SW 1271 (cell line): Measurements from ENCODE around the gene ADAMTS2.

ENCODE experiments used
- DNase-seq, 2 experiments: peaks; one replicate each; lab custom pipeline; 2025; lab: John Stamatoyannopoulos, UW

The ADAMTS2 gene

GRCh38 chr5:179254638-179255271 lies 90.5 kb downstream of the ADAMTS2 start:
- DNase-seq: no peak

GRCh38 chr5:179253730-179254129 lies 91.5 kb downstream of the ADAMTS2 start:
- no peak for DNase-seq

DNA sequence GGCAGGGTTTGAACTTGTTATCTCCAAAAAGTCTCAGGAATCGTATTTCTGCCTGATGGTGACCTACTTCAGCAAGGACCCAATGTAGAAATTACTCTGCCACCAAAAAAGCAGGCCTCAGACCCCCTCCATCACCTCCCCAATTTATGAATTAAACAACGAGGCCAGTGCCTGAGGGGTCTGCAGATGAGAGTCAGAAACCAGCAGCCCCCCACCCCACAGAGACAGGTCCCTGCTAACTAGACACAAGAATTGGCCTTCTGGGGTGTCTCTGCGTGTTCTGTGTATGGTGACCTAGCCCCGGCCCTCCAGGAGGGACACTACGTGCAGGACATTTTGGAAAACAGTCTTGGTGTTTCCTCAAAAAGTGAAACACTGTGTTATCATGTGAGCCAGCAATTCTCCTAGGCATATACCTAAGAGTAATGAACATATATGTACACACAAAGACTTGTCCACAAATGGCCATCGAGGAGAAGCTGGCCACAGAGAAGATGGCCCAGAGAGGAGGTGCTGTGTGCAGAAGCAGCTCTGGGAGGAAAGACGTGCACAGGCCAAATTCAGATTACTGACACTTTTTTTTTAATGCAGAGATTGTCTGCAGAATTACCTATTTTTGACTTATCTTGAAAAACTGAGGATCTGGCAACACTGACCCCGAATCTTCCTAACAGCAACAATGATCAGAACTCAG lies 93.8 kb downstream of the ADAMTS2 start:
- no peak for DNase-seq

DNA sequence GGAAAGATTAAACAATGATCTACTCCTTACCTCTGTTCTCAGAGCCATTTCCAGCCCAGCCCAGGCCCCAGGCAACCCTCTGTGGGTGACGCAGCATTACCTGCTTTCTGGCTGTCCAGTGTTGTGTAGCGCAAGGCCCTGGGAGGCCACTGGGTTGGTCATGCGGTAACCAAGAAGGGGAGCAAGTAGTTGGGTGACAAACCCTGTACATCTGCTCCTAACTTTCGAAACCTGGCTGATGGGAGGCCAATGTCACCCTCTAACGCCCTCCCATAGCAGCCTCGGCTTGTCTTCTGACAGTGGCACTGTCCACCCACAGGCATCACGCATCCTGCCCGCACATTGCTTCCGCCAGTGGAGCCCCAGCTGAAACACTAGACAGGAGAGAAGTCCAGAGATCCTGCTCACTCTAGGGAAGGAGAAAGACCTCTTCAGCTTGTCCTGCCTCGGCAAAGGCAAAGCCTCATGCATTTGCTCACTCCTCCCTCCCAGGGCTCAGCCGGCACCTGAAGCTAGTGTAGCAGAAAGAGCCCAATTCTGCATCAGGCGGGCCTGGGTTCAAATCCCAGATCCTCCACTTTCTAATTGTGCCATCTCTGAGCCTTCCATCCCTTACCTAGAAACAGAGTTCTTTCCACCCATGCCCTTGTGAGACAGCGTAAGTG lies 94.6 kb downstream of the ADAMTS2 start:
- no peak for DNase-seq

DNA sequence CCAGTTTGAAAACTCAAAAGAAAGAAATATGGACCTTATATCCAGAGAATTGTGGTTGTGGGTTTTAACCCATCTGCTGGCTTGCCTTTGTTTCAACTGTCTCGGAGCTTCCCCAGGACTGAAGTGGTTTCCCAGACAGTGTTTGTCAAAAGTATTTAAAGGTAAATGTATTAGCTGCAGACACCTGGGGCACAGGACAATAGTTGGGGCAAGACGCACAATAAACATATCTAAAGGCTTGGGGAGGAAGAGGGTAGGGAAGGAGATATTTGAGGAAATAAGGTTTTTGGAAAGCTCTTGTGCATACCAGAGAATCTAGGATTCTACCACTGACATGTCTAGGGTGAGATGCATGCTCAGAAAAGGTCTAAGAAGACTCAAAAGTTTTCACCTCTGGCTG lies 99.0 kb downstream of the ADAMTS2 start:
- no peak for DNase-seq

GRCh38 chr5:179245031-179245430 lies 100.2 kb downstream of the ADAMTS2 start:
- no peak for DNase-seq

DNA sequence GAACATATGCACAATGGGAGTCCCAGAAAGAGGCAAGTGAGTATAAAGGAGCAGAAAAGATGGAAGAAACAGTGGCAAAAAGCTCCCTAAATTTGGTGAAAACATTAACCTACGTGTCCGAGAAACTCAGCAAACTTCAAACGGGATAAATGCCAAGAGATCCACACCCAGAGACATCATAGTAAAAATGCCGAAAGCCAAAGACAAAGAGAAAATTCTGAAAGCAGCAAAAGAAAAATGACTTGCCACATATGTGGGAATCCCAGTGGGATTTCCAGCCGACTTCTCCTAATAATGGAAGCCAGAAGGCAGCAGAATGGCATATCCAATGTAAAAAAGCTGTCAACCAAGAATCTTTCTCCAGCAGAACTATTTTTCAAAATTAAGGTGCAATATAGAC lies 101.2 kb downstream of the ADAMTS2 start:
- DNase-seq: no peak

DNA sequence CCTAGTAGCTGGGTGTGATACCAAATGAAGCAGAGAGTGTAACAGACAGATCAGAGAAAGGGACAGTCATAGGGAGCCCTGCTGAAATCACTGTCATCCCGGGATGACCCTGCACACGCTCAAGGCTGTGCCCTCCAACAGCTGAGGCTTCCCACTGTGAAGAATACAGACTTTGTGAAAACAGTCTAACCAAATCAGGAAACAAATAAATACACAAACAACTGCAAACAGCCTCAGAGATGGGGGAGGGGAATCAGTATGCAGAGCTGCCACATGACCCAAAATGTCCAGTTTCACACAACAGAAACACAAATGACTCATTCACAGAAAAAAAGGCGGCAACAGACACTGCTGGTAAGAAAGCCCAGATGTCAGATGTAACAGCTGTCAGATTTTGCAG lies 101.9 kb downstream of the ADAMTS2 start:
- DNase-seq: no peak

GRCh38 chr5:179242676-179243075 lies 102.6 kb downstream of the ADAMTS2 start:
- no peak for DNase-seq

GRCh38 chr5:179241764-179242370 lies 103.4 kb downstream of the ADAMTS2 start:
- DNase-seq: no peak

DNA sequence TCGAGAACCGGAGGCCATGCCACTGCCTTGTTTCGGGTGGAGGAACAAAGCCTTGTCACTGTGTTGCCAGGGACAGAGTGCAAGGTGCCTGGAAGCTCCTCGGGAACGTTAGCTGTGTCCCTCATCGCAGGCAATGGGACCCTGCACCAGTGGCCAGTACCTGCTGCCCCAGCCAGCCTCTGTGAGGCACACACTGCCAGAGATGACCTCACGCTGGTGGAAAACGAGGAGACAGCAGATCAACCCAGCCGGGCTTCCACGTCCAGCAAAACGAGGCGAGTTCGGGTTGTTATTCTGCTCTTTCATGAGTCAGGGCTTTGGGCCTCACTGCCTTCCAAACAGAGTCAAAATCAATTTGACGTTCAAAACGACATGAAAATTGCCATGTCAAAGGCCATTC lies 104.1 kb downstream of the ADAMTS2 start:
- no peak for DNase-seq

DNA sequence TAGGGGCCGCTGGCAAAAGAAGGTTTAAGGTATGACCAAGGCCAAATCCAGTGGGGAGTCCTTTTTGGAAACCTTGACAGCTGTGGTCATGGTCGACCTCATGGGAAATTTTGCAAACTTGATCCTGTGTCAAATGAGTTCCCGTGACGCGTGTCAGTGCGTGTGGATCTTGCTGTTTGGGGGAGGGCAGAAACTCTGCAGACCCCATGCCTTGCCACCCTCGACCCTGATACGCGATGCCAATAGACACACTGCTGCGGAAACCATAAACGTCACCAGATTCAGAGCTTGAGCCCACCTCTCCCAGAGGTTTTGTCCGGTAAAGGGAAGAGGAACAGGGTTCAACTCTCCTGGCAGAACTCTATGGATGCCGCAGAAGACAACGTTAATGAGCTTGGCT lies 104.7 kb downstream of the ADAMTS2 start:
- DNase-seq: no peak

DNA sequence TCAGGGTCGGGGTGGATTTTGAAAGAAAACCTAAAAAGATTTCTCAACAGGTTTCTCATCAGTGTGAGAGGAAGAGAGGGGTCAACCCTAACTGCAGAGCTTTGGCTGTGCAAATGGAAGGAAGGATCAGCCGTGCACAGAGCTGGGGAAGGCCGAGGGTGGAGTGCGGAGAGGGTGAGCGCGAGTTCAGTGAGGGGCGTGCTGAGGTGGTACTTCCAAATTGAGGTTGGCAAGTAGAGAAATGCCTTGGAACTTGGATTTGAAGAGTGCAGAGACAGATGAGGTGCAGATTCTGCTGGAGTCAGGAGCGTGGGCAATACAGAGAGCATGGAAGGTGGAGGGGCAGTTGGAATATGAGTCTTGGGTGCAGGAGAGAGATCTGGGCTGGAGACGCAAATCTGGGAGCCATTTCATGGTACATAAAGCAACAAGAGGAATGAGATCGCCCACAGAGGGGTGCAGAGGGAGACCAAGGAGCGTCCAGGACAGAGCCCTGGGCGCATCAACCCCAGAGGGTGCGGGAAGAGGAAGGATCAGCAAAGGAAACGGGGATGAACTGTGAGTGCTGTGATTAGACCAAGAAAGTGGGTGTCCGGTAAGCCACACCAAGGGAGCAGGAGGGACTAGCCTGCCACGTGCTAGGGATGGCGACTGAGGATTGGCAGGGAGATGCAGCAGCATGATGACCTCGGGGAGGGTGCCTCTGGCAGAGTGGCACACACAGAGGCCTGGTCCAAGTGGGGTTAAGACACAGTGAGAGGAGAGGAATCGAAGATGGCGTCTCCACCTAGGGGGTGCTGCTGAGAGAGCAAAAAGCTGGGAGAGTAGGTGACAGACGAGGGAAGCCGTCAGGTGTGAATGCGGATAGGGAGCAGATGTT lies 105.8 kb downstream of the ADAMTS2 start:
- DNase-seq: no peak

- no peak for DNase-seq
These were observed 106.7 kb downstream of the ADAMTS2 start for GRCh38 chr5:179238628-179238970.

DNA sequence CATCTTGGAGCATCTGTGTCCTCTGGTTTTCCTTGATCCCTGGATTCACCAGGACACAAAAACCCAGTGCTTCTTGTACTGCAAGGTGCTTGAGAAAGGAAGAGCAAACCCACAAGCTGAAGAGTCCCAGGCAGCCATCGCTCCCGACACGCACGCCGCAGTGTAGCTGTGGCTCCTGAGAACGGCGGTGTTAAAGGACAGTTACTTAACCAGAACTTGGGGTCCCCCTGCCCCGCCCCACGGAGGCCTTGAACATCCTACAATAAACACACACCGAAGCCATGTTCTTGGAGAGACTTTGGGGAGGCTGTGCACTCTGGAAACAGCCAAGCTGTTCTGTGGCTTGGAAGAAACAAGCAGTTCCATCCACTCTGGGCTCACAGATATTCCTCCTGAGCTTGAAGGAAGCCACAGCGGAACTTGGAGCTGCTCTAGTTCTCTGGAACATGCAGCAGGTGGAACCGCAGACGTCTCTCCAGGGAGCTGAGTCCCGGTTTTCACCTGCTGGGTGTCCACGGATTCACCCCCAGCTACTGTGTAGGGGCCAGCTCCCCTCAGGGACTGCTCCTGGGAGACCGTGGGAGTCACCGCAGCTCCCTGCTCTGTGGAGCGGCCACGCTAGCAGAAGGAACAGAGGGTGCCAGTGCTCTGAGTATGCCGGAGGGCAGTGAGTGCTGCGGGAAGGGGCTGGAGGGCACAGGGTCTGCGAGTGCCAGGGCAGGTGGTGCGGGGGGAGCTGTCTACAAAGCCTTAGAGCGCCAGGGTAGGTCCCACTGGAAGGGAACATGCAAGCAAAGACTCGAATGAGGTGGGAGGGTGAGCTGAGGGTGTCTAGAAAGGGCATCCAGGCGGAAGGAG lies 107.3 kb downstream of the ADAMTS2 start:
- DNase-seq: no peak

GRCh38 chr5:179235416-179236400 lies 109.6 kb downstream of the ADAMTS2 start:
- DNase-seq: no peak

GRCh38 chr5:179234563-179235135 lies 110.6 kb downstream of the ADAMTS2 start:
- DNase-seq: no peak

DNA sequence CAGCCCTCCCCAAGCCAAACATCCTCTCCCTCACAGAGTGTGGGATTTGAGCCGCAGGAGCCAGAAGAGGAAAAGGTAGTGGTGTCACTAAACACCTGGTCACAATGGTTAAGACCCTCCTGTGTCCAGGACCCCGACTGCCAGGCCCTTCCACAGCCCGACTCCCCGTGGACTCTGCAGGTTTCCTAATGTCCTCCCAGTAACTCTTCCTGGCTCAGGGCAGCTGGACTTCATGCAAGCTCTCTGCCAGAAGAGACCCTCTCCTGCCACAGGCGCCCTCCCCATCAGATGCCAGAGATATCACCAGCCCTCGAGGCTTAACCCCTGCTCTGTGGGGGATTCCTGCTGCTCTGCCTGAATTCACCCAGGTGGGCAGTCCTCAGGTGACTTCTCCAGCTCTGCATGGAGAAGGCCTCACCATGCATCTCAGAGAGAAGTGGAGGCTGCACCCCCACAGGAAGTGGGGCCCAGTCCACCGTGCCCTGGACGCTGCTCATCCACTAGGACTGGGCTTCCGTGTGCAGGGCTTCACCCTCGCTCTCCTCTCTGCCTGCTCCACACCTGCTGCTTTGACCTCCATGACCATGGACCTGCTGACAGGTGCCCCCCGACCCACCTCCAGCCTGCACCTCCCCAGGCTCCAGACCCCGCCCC lies 111.2 kb downstream of the ADAMTS2 start:
- DNase-seq: no peak
